Cardiac muscle cell (in vitro differentiated cells and primary cell): ENCODE results near the gene GUCY1A1. TPM values are rescaled to one million over a fixed set of nuclear protein-coding genes. Genes with fewer than 3 reads are reported as not detected.

ENCODE experiments used
- DNase-seq, 2 donors: peaks; one replicate each; pipeline versions ENCODE4 v3.0.0 to v3.0.0-alpha.2; 2010 to 2017; ENCODE audit warnings: low read depth in 1 of 2, low spot score in 1 of 2
- H3K27ac ChIP-seq: fragments of 200-600 bp; sonication (generic); 2 replicates; pipeline ENCODE4 v1.5.1; 2016
- H3K27me3 ChIP-seq: fragments of 200-600 bp; sonication (generic); 2 replicates; pipeline ENCODE4 v1.6.0; 2016; ENCODE audit warnings: control low read depth
- H3K36me3 ChIP-seq: fragments of 200-600 bp; sonication (generic); 2 replicates; pipeline ENCODE4 v1.5.1; 2016; ENCODE audit warnings: control low read depth
- H3K4me1 ChIP-seq: fragments of 200-600 bp; sonication (generic); 2 replicates; pipeline ENCODE4 v1.8.1; 2017; ENCODE audit warnings: low read depth, mild to moderate bottlenecking, mixed run types
- H3K4me3 ChIP-seq: fragments of 200-600 bp; sonication (generic); 2 replicates; pipeline ENCODE4 v1.5.1; 2016; ENCODE audit warnings: mild to moderate bottlenecking
- H3K9me3 ChIP-seq: fragments of 200-600 bp; sonication (generic); 2 replicates; pipeline ENCODE4 v1.5.1; 2017; ENCODE audit warnings: low read depth, mild to moderate bottlenecking, control low read depth
- CTCF ChIP-seq: IDR thresholded peaks from 2 replicates; pipeline ENCODE4 v1.5.1; 2012; ENCODE audit warnings: low read depth, mild to moderate bottlenecking, low read length
- polyA plus RNA-seq: library from polyadenylated mRNA; unstranded; fragments of >200 nt; fragmentation: Nextera tagmentation; extraction: Ambion mirVana; gene quantifications from 2 replicates; pipeline ENCODE4 v1.2.1, GENCODE V29; 2016
- total RNA-seq: library from RNA; depleted of rRNA; stranded (reverse); fragments of >200 nt; gene quantifications from 2 replicates; pipeline ENCODE4 v1.2.3, GENCODE V29; 2016

GUCY1A1 gene
- total and polyA plus RNA-seq, 2 experiments from 2014 or later, result 92.9 to 123 TPM

- Histone ChIP-seq H3K4me3 (no peak overlapping the region), H3K27ac (no peak overlapping the region), H3K36me3 (no peaks in the 10 kb centered on the region), H3K27me3 (no peaks in the 10 kb centered on the region), H3K4me1 (peaks cover 15% of the 10 kb centered on the region), H3K9me3 (no peaks in the 10 kb centered on the region)
- no peak for TF ChIP-seq CTCF
- DNase-seq, result no peak
Observed at GRCh38 chr4:155660436-155660835, 6.2 kb upstream of the GUCY1A1 start.

- TF ChIP-seq CTCF, result no peak
- Histone ChIP-seq H3K4me1 (peaks cover 28% of the 10 kb centered on the region), H3K9me3 (no peaks in the 10 kb centered on the region), H3K4me3 (no peak overlapping the region), H3K27me3 (no peaks in the 10 kb centered on the region), H3K27ac (peak overlapping the region; percentile 99), H3K36me3 (no peaks in the 10 kb centered on the region)
- no peak for DNase-seq
Observed at GRCh38 chr4:155665054-155665453, 1.6 kb upstream of the GUCY1A1 start.

GRCh38 chr4:155667222-155667567, 547 bp downstream of the GUCY1A1 start:
- Histone ChIP-seq H3K4me3 (peak overlapping the region; percentile 91), H3K27me3 (no peaks in the 10 kb centered on the region), H3K9me3 (no peaks in the 10 kb centered on the region), H3K36me3 (peaks cover 5% of the 10 kb centered on the region), H3K4me1 (peaks cover 49% of the 10 kb centered on the region), H3K27ac (peak overlapping the region; percentile 99)
- DNase-seq, result peak in 1 of 2 donors; percentile 73
- TF ChIP-seq CTCF, result no peak

GRCh38 chr4:155667568-155668511, 1.2 kb downstream of the GUCY1A1 start:
- Histone ChIP-seq H3K27me3 (no peaks in the 10 kb centered on the region), H3K4me3 (peak overlapping the region; percentile 91), H3K4me1 (peaks cover 56% of the 10 kb centered on the region), H3K36me3 (peaks cover 5% of the 10 kb centered on the region), H3K9me3 (no peaks in the 10 kb centered on the region), H3K27ac (peak overlapping the region; percentile 99)
- peak; percentile 62 to 80 for DNase-seq
- no peak for TF ChIP-seq CTCF

- Histone ChIP-seq H3K27ac (peak overlapping the region; percentile 99), H3K4me3 (peak overlapping the region; percentile 91), H3K36me3 (peaks cover 5% of the 10 kb centered on the region), H3K9me3 (no peaks in the 10 kb centered on the region), H3K27me3 (no peaks in the 10 kb centered on the region), H3K4me1 (peaks cover 64% of the 10 kb centered on the region)
- no peak for DNase-seq
- no peak for TF ChIP-seq CTCF
Observed at GRCh38 chr4:155668707-155669220, 2.1 kb downstream of the GUCY1A1 start.
